ENCODE data around the gene KCMF1. TPM values are rescaled to one million over a fixed set of nuclear protein-coding genes. Genes with fewer than 3 reads are reported as not detected.

KCMF1 gene
- total and polyA plus RNA-seq, 9 of the 15 experiments (the other 6 are each of a cell fraction or from before 2014, with no cell fraction given): 6.8 to 88.2 (median 46.5) TPM

DNA sequence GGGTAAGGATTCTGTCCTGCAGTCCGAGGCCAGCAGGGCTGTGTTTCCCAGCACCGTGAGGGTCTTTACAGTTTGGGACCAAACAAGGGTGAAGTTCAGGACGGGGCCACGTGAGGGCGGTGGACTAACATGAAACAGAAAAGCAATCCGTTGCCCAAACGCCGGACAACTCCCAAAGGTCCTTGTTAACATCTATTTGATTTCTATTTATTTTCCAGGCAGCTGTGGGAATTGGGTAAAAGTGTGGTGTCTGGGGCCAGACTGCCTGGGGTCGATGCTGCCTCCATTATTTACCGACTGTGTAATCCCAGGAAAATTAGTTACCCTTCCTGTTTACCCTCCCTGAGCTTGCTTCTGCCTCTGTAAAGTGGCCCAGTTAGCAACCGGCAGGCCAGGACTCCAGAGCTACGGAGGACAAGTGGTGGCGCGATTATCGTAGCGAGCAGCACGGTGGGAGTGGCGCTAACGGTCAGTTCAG is 96.0 kb downstream of the KCMF1 start (continued):
- no peak for TF ChIP-seq NBN (IDR thresholded peaks at IDR 0.05; ENCODE audit: low read depth)
- TF ChIP-seq, protein P1, sequence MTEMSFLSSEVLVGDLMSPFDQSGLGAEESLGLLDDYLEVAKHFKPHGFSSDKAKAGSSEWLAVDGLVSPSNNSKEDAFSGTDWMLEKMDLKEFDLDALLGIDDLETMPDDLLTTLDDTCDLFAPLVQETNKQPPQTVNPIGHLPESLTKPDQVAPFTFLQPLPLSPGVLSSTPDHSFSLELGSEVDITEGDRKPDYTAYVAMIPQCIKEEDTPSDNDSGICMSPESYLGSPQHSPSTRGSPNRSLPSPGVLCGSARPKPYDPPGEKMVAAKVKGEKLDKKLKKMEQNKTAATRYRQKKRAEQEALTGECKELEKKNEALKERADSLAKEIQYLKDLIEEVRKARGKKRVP (CRISPR knock-in tag; IDR thresholded peaks at IDR 0.05): no peak
- TF ChIP-seq RBM25 (IDR thresholded peaks at IDR 0.05; ENCODE audit: low read depth, low read length, severe bottlenecking): no peak
- TF ChIP-seq, protein P2, sequence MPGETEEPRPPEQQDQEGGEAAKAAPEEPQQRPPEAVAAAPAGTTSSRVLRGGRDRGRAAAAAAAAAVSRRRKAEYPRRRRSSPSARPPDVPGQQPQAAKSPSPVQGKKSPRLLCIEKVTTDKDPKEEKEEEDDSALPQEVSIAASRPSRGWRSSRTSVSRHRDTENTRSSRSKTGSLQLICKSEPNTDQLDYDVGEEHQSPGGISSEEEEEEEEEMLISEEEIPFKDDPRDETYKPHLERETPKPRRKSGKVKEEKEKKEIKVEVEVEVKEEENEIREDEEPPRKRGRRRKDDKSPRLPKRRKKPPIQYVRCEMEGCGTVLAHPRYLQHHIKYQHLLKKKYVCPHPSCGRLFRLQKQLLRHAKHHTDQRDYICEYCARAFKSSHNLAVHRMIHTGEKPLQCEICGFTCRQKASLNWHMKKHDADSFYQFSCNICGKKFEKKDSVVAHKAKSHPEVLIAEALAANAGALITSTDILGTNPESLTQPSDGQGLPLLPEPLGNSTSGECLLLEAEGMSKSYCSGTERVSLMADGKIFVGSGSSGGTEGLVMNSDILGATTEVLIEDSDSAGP (CRISPR knock-in tag; IDR thresholded peaks at IDR 0.05): no peak
- TF ChIP-seq BCOR (IDR thresholded peaks at IDR 0.05): no peak
- TF ChIP-seq, protein P3, sequence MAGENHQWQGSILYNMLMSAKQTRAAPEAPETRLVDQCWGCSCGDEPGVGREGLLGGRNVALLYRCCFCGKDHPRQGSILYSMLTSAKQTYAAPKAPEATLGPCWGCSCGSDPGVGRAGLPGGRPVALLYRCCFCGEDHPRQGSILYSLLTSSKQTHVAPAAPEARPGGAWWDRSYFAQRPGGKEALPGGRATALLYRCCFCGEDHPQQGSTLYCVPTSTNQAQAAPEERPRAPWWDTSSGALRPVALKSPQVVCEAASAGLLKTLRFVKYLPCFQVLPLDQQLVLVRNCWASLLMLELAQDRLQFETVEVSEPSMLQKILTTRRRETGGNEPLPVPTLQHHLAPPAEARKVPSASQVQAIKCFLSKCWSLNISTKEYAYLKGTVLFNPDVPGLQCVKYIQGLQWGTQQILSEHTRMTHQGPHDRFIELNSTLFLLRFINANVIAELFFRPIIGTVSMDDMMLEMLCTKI (IDR thresholded peaks at IDR 0.05; ENCODE audit: partially characterized antibody): no peak
- no peak for TF ChIP-seq ZNF785 (CRISPR knock-in tag; IDR thresholded peaks at IDR 0.05)
- no peak for TF ChIP-seq PTRF (tag; IDR thresholded peaks at IDR 0.05)
- no peak for TF ChIP-seq ZNF263 (CRISPR knock-in tag; IDR thresholded peaks at IDR 0.05; ENCODE audit: borderline replicate concordance)
- no peak for TF ChIP-seq ZNF79 (CRISPR knock-in tag; IDR thresholded peaks at IDR 0.05; ENCODE audit: low read depth)
- TF ChIP-seq, protein P4, sequence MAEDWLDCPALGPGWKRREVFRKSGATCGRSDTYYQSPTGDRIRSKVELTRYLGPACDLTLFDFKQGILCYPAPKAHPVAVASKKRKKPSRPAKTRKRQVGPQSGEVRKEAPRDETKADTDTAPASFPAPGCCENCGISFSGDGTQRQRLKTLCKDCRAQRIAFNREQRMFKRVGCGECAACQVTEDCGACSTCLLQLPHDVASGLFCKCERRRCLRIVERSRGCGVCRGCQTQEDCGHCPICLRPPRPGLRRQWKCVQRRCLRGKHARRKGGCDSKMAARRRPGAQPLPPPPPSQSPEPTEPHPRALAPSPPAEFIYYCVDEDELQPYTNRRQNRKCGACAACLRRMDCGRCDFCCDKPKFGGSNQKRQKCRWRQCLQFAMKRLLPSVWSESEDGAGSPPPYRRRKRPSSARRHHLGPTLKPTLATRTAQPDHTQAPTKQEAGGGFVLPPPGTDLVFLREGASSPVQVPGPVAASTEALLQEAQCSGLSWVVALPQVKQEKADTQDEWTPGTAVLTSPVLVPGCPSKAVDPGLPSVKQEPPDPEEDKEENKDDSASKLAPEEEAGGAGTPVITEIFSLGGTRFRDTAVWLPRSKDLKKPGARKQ (CRISPR knock-in tag; IDR thresholded peaks at IDR 0.05): no peak
- no peak for TF ChIP-seq GABPA (tag; conservative IDR thresholded peaks at IDR 0.05; ENCODE audit: low read depth)
- peak; percentile 41; the same call in 1 of the 2 replicates for TF ChIP-seq ZBTB7A (IDR thresholded peaks at IDR 0.05; ENCODE audit: borderline replicate concordance, control insufficient read depth, low read depth, low read length)
- TF ChIP-seq ZNF217 (CRISPR knock-in tag; IDR thresholded peaks at IDR 0.05): no peak
- TF ChIP-seq, protein P5, sequence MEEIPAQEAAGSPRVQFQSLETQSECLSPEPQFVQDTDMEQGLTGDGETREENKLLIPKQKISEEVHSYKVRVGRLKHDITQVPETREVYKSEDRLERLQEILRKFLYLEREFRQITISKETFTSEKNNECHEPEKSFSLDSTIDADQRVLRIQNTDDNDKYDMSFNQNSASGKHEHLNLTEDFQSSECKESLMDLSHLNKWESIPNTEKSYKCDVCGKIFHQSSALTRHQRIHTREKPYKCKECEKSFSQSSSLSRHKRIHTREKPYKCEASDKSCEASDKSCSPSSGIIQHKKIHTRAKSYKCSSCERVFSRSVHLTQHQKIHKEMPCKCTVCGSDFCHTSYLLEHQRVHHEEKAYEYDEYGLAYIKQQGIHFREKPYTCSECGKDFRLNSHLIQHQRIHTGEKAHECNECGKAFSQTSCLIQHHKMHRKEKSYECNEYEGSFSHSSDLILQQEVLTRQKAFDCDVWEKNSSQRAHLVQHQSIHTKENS (CRISPR knock-in tag; IDR thresholded peaks at IDR 0.05): no peak
- 0 out of 2 replicates have a peak, but pooled peaks have one; percentile 22 for TF ChIP-seq CC2D1A (IDR thresholded peaks at IDR 0.05)
- no peak for TF ChIP-seq CCAR2 (IDR thresholded peaks at IDR 0.05; ENCODE audit: low read depth, low read length)
- TF ChIP-seq, protein P6, sequence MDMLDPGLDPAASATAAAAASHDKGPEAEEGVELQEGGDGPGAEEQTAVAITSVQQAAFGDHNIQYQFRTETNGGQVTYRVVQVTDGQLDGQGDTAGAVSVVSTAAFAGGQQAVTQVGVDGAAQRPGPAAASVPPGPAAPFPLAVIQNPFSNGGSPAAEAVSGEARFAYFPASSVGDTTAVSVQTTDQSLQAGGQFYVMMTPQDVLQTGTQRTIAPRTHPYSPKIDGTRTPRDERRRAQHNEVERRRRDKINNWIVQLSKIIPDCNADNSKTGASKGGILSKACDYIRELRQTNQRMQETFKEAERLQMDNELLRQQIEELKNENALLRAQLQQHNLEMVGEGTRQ (CRISPR knock-in tag; IDR thresholded peaks at IDR 0.05): peak; percentile 44; the same call in 1 of the 2 replicates
- TF ChIP-seq FOXJ3 (CRISPR knock-in tag; IDR thresholded peaks at IDR 0.05): no peak
- TF ChIP-seq HNRNPLL (IDR thresholded peaks at IDR 0.05; ENCODE audit: low read depth, low read length, poor library complexity, severe bottlenecking): peak; percentile 74

All from K562 (cell line).